SK-N-SH (cell line): ENCODE data around the gene FZD1. TPM values are rescaled to one million over a fixed set of nuclear protein-coding genes. Genes with fewer than 3 reads are reported as not detected.

Experiments used
- CTCF ChIA-PET: fragments of 300-600, 350-600 bp; formaldehyde crosslinking; extraction: SDS; loops from one replicate; lab custom pipeline; 2021; lab: Yijun Ruan, JAX
- POLR2A ChIA-PET: fragments of 350-600 bp; sonication (Branson Sonifier 250); formaldehyde crosslinking; extraction: SDS; loops from one replicate; lab custom pipeline; 2020; ENCODE audit warnings: antibody characterized with exemption, inconsistent platforms; lab: Yijun Ruan, JAX
- DNase-seq: peaks from one replicate; pipeline ENCODE4 v3.0.0; 2012
- H2AFZ ChIP-seq: fragments of 200-600 bp; sonication (generic); 2 replicates; pipeline ENCODE4 v1.8.1; 2016; ENCODE audit warnings: antibody characterized with exemption, mild to moderate bottlenecking, low read depth
- H3F3A ChIP-seq: fragments of 200-600 bp; sonication (generic); replicated peaks from 2 replicates; pipeline ENCODE3; 2016; ENCODE audit warnings: antibody characterized with exemption, mild to moderate bottlenecking; ENCODE audit not compliant: insufficient read depth
- H3K27ac ChIP-seq, 2 experiments: fragments of 200-500 bp in 1 of 2; fragments of 200-600 bp in 1 of 2; sonication (Bioruptor generic) in 1 of 2; sonication (generic), shearing (Covaris generic) in 1 of 2; 2 replicates each; pipeline versions ENCODE4 v1.5.1 to v1.6.1; 2014 to 2016; ENCODE audit warnings: low read depth in 2 of 2, inconsistent platforms in 1 of 2, low read length in 1 of 2, mild to moderate bottlenecking in 1 of 2, mixed read lengths in 1 of 2
- H3K27me3 ChIP-seq: fragments of 200-600 bp; sonication (generic), shearing (Covaris generic); 2 replicates; pipeline ENCODE4 v1.6.1; 2016; ENCODE audit warnings: mixed run types; ENCODE audit not compliant: insufficient read depth
- H3K36me3 ChIP-seq, 2 experiments: fragments of 200-500 bp in 1 of 2; fragments of 200-600 bp in 1 of 2; sonication (Bioruptor generic) in 1 of 2; sonication (generic) in 1 of 2; replicated peaks in 1 of 2; 2 replicates each; pipeline versions ENCODE3 to v1.5.1; 2014 to 2016; ENCODE audit warnings: low read length in 1 of 2, mild to moderate bottlenecking in 1 of 2; ENCODE audit not compliant: insufficient read depth in 2 of 2, control insufficient read depth in 1 of 2
- H3K4me1 ChIP-seq, 2 experiments: fragments of 200-500 bp in 1 of 2; fragments of 200-600 bp in 1 of 2; sonication (Bioruptor generic) in 1 of 2; sonication (generic), shearing (Covaris generic) in 1 of 2; 2 replicates each; pipeline versions ENCODE4 v1.5.1 to v1.6.1; 2014 to 2016; ENCODE audit warnings: low read depth in 1 of 2, low read length in 1 of 2, mixed run types in 1 of 2; ENCODE audit not compliant: insufficient read depth in 2 of 2, control insufficient read depth in 1 of 2
- H3K4me2 ChIP-seq: fragments of 200-600 bp; sonication (generic), shearing (Covaris generic); 2 replicates; pipeline ENCODE4 v1.6.1; 2017; ENCODE audit warnings: mixed run types
- H3K4me3 ChIP-seq, 2 experiments: fragments of 200-500 bp in 1 of 2; fragments of 200-600 bp in 1 of 2; sonication (Bioruptor generic) in 1 of 2; sonication (generic), shearing (Covaris generic) in 1 of 2; 2 replicates each; pipeline versions ENCODE4 v1.5.1 to v1.8.1; 2014 to 2016; ENCODE audit warnings: low read depth in 2 of 2, inconsistent platforms in 1 of 2, low read length in 1 of 2, mild to moderate bottlenecking in 1 of 2, mixed read lengths in 1 of 2, moderate library complexity in 1 of 2
- H3K79me2 ChIP-seq: fragments of 200-600 bp; sonication (generic); 2 replicates; pipeline ENCODE4 v1.8.1; 2017; ENCODE audit warnings: mild to moderate bottlenecking; ENCODE audit not compliant: insufficient read depth
- H3K9ac ChIP-seq: fragments of 200-600 bp; sonication (generic); 2 replicates; pipeline ENCODE4 v1.6.1; 2017; ENCODE audit warnings: mixed run types
- H3K9me2 ChIP-seq: fragments of 200-600 bp; sonication (generic); 2 replicates; pipeline ENCODE4 v1.6.1; 2017; ENCODE audit warnings: mixed run types
- H3K9me3 ChIP-seq: fragments of 200-600 bp; sonication (generic); 2 replicates; pipeline ENCODE4 v1.6.1; 2017; ENCODE audit warnings: mixed run types, mild to moderate bottlenecking, moderate library complexity
- H4K20me1 ChIP-seq: fragments of 200-600 bp; sonication (generic); 2 replicates; pipeline ENCODE4 v1.6.1; 2017; ENCODE audit warnings: mild to moderate bottlenecking, mixed run types; ENCODE audit not compliant: insufficient read depth
- EP300 ChIP-seq, 2 experiments: IDR thresholded peaks; 2 replicates each; pipeline versions ENCODE4 v1.4.0 to v1.6.1; 2012; ENCODE audit warnings: borderline replicate concordance in 1 of 2, low read depth in 1 of 2, low read length in 1 of 2
- EZH2phosphoT487 ChIP-seq: fragments of 200-600 bp; sonication (generic); IDR thresholded peaks from 2 replicates; pipeline ENCODE4 v1.6.1; 2017; ENCODE audit warnings: low read depth, mixed run types, mild to moderate bottlenecking, antibody characterized with exemption, moderate library complexity, borderline replicate concordance
- FOSL2 ChIP-seq: IDR thresholded peaks from 2 replicates; pipeline ENCODE4 v1.4.0; 2012; ENCODE audit warnings: low read depth, mild to moderate bottlenecking, moderate library complexity, borderline replicate concordance
- FOXM1 ChIP-seq: IDR thresholded peaks from 2 replicates; pipeline ENCODE4 v1.4.0; 2012; ENCODE audit warnings: low read depth, mild to moderate bottlenecking
- GATA2 ChIP-seq: sonication (generic); formaldehyde crosslinking; IDR thresholded peaks from 2 replicates; pipeline ENCODE4 v1.5.0; 2020; ENCODE audit warnings: mild to moderate bottlenecking, missing genetic modification reagents
- JUND ChIP-seq: IDR thresholded peaks from 2 replicates; pipeline ENCODE4 v1.4.0; 2012
- MXI1 ChIP-seq: IDR thresholded peaks from 2 replicates; pipeline ENCODE4 v1.6.1; 2012; ENCODE audit warnings: mild to moderate bottlenecking, low read depth, low read length, improper control_type of control experiment
- NFIC ChIP-seq: IDR thresholded peaks from 2 replicates; pipeline ENCODE4 v1.4.0; 2012; ENCODE audit warnings: borderline replicate concordance
- POLR2AphosphoS5 ChIP-seq: IDR thresholded peaks from 2 replicates; pipeline ENCODE4 v1.6.1; 2012; ENCODE audit warnings: low read depth, low read length
- RCOR1 ChIP-seq: fragments of 150-350 bp; IDR thresholded peaks from 2 replicates; pipeline ENCODE4 v1.6.1; 2017; ENCODE audit warnings: antibody characterized with exemption, low read length
- RFX5 ChIP-seq: IDR thresholded peaks from 2 replicates; pipeline ENCODE4 v1.6.1; 2012; ENCODE audit warnings: mild to moderate bottlenecking, improper control_type of control experiment, low read length
- SIN3A ChIP-seq: IDR thresholded peaks from 2 replicates; pipeline ENCODE4 v1.6.1; 2012; ENCODE audit warnings: low read depth, mild to moderate bottlenecking, low read length, moderate library complexity, borderline replicate concordance
- SMC3 ChIP-seq: IDR thresholded peaks from 2 replicates; pipeline ENCODE4 v1.6.1; 2012; ENCODE audit warnings: low read depth, low read length, improper control_type of control experiment
- TAF1 ChIP-seq: IDR thresholded peaks from 2 replicates; pipeline ENCODE4 v1.6.1; 2012; ENCODE audit warnings: low read depth, mild to moderate bottlenecking, low read length, moderate library complexity, borderline replicate concordance
- TCF12 ChIP-seq: IDR thresholded peaks from 2 replicates; pipeline ENCODE4 v1.4.0; 2012
- TEAD4 ChIP-seq: IDR thresholded peaks from 2 replicates; pipeline ENCODE4 v1.4.0; 2012; ENCODE audit warnings: mild to moderate bottlenecking, borderline replicate concordance; ENCODE audit not compliant: insufficient read depth
- YY1 ChIP-seq: IDR thresholded peaks from 2 replicates; pipeline ENCODE4 v1.4.0; 2012; ENCODE audit warnings: low read depth, mild to moderate bottlenecking
- WGBS: methylation state at CpG from one replicate; pipeline ENCODE4 v1.1.6; 2017; ENCODE audit warnings: low lambda C conversion rate; 5-methylcytosine and 5-hydroxymethylcytosine counted together
- polyA plus RNA-seq, 3 experiments: library from polyadenylated mRNA; depleted of rRNA; stranded (reverse); fragments of >200 nt; gene quantifications; 2 replicates each; pipeline ENCODE4 v1.2.3, GENCODE V29; 2012
- TF ChIP-seq, protein P1 (sequence below): fragments of 150-350 bp; IDR thresholded peaks from 2 replicates; pipeline ENCODE4 v1.6.1; 2017; ENCODE audit warnings: antibody characterized with exemption, low read length, low read depth, borderline replicate concordance
- TF ChIP-seq, protein P2 (sequence below): IDR thresholded peaks from 2 replicates; pipeline ENCODE4 v1.4.0; 2012; ENCODE audit warnings: low read depth
- TF ChIP-seq, protein P3 (sequence below): fragments of 200-600 bp; sonication (generic); IDR thresholded peaks from 2 replicates; pipeline ENCODE4 v1.6.1; 2017; ENCODE audit warnings: antibody characterized with exemption, mild to moderate bottlenecking, moderate library complexity

Gene FZD1
- polyA plus RNA-seq, 1 of the 3 experiments (the other 2 are of a cell fraction): 3.8 TPM

DNA sequence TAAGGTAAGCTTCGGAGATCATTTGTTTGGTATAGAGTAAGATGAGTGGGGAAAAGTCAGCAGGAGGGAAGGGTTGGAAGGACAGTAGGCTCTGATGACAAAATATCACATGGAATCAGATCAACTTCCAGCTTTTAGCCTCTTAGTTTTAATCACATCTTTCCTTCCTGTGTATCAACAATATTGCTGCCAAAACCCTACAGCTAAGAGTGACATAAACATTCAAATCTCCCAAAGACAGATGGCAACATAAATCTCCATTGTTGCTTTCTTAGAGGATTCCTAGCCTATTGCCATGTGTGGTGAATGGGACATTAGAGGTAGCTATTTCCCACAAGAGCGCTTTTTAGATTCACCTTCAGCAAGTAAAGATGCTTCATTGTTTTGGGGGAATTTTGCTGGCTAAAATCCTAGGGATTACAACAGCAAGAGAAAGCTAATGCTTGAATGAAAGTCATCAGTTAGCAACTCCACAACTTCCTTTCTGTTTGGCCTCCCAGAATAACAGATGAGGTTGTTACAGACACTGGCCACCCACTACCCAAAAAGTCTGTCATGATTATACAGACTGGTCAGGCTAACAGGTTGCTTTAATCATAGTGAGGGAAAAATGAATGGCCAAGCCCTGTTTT is 35.2 kb upstream of the FZD1 start:
- Histone ChIP-seq H4K20me1 (no peaks in the 10 kb centered on the region), H3K4me2 (peak overlapping the region; percentile 17), H3K9me2 (no peaks in the 10 kb centered on the region), H3K4me1 (peaks cover 3 to 21% of the 10 kb centered on the region in 2 experiments; a peak in 2 of 4 replicates), H3K4me3 (no peak overlapping the region), H3K9me3 (no peaks in the 10 kb centered on the region), H2AFZ (peak overlapping the region; percentile 23; the same call in 1 of the 2 replicates), H3K27ac (peak overlapping the region in 1 of 2 experiments; percentile 37; a peak in 1 of 4 replicates), H3K79me2 (no peaks in the 10 kb centered on the region), H3K36me3 (no peaks in the 10 kb centered on the region), H3K27me3 (no peaks in the 10 kb centered on the region), H3F3A (peaks cover 4% of the 10 kb centered on the region), H3K9ac (no peak overlapping the region)
- POLR2A ChIA-PET: no interaction called here
- TF ChIP-seq NFIC: no peak
- TF ChIP-seq, protein P1, sequence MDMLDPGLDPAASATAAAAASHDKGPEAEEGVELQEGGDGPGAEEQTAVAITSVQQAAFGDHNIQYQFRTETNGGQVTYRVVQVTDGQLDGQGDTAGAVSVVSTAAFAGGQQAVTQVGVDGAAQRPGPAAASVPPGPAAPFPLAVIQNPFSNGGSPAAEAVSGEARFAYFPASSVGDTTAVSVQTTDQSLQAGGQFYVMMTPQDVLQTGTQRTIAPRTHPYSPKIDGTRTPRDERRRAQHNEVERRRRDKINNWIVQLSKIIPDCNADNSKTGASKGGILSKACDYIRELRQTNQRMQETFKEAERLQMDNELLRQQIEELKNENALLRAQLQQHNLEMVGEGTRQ: no peak
- no peak for TF ChIP-seq TAF1
- TF ChIP-seq, protein P2, sequence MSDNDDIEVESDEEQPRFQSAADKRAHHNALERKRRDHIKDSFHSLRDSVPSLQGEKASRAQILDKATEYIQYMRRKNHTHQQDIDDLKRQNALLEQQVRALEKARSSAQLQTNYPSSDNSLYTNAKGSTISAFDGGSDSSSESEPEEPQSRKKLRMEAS: no peak
- no peak for TF ChIP-seq MXI1
- no peak for TF ChIP-seq YY1
- no peak for TF ChIP-seq JUND
- no peak for TF ChIP-seq FOXM1
- no peak for TF ChIP-seq GATA2 (CRISPR knock-in tag)
- TF ChIP-seq EP300 (IDR thresholded peaks at IDR 0.05; ENCODE audit: borderline replicate concordance in 1 of 2, low read depth in 1 of 2, low read length in 1 of 2): no peak
- TF ChIP-seq SMC3: no peak
- TF ChIP-seq EZH2phosphoT487: no peak
- TF ChIP-seq RCOR1: no peak
- TF ChIP-seq SIN3A: no peak
- TF ChIP-seq, protein P3, sequence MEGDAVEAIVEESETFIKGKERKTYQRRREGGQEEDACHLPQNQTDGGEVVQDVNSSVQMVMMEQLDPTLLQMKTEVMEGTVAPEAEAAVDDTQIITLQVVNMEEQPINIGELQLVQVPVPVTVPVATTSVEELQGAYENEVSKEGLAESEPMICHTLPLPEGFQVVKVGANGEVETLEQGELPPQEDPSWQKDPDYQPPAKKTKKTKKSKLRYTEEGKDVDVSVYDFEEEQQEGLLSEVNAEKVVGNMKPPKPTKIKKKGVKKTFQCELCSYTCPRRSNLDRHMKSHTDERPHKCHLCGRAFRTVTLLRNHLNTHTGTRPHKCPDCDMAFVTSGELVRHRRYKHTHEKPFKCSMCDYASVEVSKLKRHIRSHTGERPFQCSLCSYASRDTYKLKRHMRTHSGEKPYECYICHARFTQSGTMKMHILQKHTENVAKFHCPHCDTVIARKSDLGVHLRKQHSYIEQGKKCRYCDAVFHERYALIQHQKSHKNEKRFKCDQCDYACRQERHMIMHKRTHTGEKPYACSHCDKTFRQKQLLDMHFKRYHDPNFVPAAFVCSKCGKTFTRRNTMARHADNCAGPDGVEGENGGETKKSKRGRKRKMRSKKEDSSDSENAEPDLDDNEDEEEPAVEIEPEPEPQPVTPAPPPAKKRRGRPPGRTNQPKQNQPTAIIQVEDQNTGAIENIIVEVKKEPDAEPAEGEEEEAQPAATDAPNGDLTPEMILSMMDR: no peak
- no peak for TF ChIP-seq TEAD4
- no peak for TF ChIP-seq TCF12
- TF ChIP-seq FOSL2: no peak
- TF ChIP-seq RFX5: no peak
- TF ChIP-seq POLR2AphosphoS5: no peak
- no peak for DNase-seq
- CTCF ChIA-PET: interaction anchor here (1.0 to 2.5 kb wide), 3 partner anchors 11 to 24 kb away, joined by 4 to 13 read pairs (median 4); no protein-coding TSS in a partner anchor
- 80% methylated on average over 2 of the region's 2 CpGs for WGBS
